ENCODE measurements around the gene ATG7. TPM values are rescaled to one million over a fixed set of nuclear protein-coding genes. Genes with fewer than 3 reads are reported as not detected.

The ATG7 gene
- total RNA-seq, 2 experiments from 2014 or later: 21.7 to 28.4 TPM

GRCh38 chr3:11373235-11373634 lies 101.0 kb downstream of the ATG7 start:
- Histone ChIP-seq H3K4me3 (ENCODE audit: low read depth, low read length, poor library complexity, severe bottlenecking) (no peak overlapping the region), H3K4me1 (ENCODE audit: insufficient read depth, low read length, poor library complexity, severe bottlenecking) (peaks cover 13% of the 10 kb centered on the region)
- TF ChIP-seq, protein P1, sequence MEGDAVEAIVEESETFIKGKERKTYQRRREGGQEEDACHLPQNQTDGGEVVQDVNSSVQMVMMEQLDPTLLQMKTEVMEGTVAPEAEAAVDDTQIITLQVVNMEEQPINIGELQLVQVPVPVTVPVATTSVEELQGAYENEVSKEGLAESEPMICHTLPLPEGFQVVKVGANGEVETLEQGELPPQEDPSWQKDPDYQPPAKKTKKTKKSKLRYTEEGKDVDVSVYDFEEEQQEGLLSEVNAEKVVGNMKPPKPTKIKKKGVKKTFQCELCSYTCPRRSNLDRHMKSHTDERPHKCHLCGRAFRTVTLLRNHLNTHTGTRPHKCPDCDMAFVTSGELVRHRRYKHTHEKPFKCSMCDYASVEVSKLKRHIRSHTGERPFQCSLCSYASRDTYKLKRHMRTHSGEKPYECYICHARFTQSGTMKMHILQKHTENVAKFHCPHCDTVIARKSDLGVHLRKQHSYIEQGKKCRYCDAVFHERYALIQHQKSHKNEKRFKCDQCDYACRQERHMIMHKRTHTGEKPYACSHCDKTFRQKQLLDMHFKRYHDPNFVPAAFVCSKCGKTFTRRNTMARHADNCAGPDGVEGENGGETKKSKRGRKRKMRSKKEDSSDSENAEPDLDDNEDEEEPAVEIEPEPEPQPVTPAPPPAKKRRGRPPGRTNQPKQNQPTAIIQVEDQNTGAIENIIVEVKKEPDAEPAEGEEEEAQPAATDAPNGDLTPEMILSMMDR (conservative IDR thresholded peaks at IDR 0.05; ENCODE audit: low read length): no peak
- no peak for TF ChIP-seq EZH2phosphoT487 (IDR thresholded peaks at IDR 0.05; ENCODE audit: borderline replicate concordance, low read depth, low read length)

GRCh38 chr3:11373654-11374053 lies 101.5 kb downstream of the ATG7 start:
- Histone ChIP-seq H3K27ac (ENCODE audit: low read depth, low read length, poor library complexity, severe bottlenecking) (no peak overlapping the region), H3K4me3 (ENCODE audit: low read depth, low read length, poor library complexity, severe bottlenecking) (no peak overlapping the region), H3K79me2 (ENCODE audit: insufficient read depth, low read depth, low read length) (no peaks in the 10 kb centered on the region), H3K36me3 (ENCODE audit: insufficient read depth, low read length) (peaks cover 4% of the 10 kb centered on the region; the same call in 1 of the 2 replicates), H3K9me3 (ENCODE audit: low read length) (no peaks in the 10 kb centered on the region), H3K4me1 (ENCODE audit: insufficient read depth, low read length, poor library complexity, severe bottlenecking) (peaks cover 13% of the 10 kb centered on the region), H2AFZ (ENCODE audit: low read length) (peak overlapping the region; percentile 49; the same call in 1 of the 2 replicates), H3K4me2 (ENCODE audit: low read length) (peak overlapping the region; percentile 40), H3K9me2 (ENCODE audit: insufficient read depth, low read length) (no peaks in the 10 kb centered on the region), H4K20me1 (ENCODE audit: insufficient read depth, low read length) (no peaks in the 10 kb centered on the region)
- peak; percentile 18 for DNase-seq (ENCODE audit: low spot score)
- POLR2A ChIA-PET: interaction anchor here (0.5 kb wide), 1 partner anchor 166 kb away, joined by 5 read pairs; no protein-coding TSS in a partner anchor
- intact Hi-C loops (cut with micrococcal nuclease; ENCODE audit: unreplicated experiment): loop anchor here (10.0 kb wide), 1 partner anchor 1111 kb away; the partner anchor contains the start of gene TSEN2
- no TSS peak for BruUV-seq (replicated peaks)
- TF ChIP-seq, protein P1 (conservative IDR thresholded peaks at IDR 0.05; ENCODE audit: low read length): no peak
- no peak for TF ChIP-seq EZH2phosphoT487 (IDR thresholded peaks at IDR 0.05; ENCODE audit: borderline replicate concordance, low read depth, low read length)
- CTCF ChIA-PET (ENCODE audit: unreplicated experiment): no interaction called here

More at GRCh38 chr3:11373235-11373634, 101.0 kb downstream of the ATG7 start:
- Histone ChIP-seq H3K9me2 (ENCODE audit: insufficient read depth, low read length) (no peaks in the 10 kb centered on the region), H4K20me1 (ENCODE audit: insufficient read depth, low read length) (no peaks in the 10 kb centered on the region), H3K9me3 (ENCODE audit: low read length) (no peaks in the 10 kb centered on the region), H3K27ac (ENCODE audit: low read depth, low read length, poor library complexity, severe bottlenecking) (peak overlapping the region; percentile 18), H3K4me2 (ENCODE audit: low read length) (peak overlapping the region; percentile 40), H3K36me3 (ENCODE audit: insufficient read depth, low read length) (peaks cover 4% of the 10 kb centered on the region; the same call in 1 of the 2 replicates), H2AFZ (ENCODE audit: low read length) (peak overlapping the region; percentile 49; the same call in 1 of the 2 replicates), H3K79me2 (ENCODE audit: insufficient read depth, low read depth, low read length) (no peaks in the 10 kb centered on the region)
- peak; percentile 27 for DNase-seq (ENCODE audit: low spot score)
- POLR2A ChIA-PET: interaction anchor here (0.5 to 0.7 kb wide), 2 partner anchors 30 to 584 kb away, joined by 3 read pairs; no protein-coding TSS in a partner anchor
- CTCF ChIA-PET (ENCODE audit: unreplicated experiment): no interaction called here
- intact Hi-C loops (cut with micrococcal nuclease; ENCODE audit: unreplicated experiment): loop anchor here (10.0 kb wide), 1 partner anchor 1112 kb away; the partner anchor contains the start of gene TSEN2
- no TSS peak for BruUV-seq (replicated peaks)

Measured in OCI-LY7 (cell line).